ENCODE data around the gene GBA2.

Gene GBA2

GRCh38 chr9:35783418-35783817, 34.4 kb upstream of the GBA2 start:
- H3K27me3 ChIP-seq = no peaks in the 10 kb centered on the region
- H3K27ac ChIP-seq = no peak overlapping the region
- no peaks in the 10 kb centered on the region for H3K4me1 ChIP-seq (ENCODE audit: control insufficient read depth in 1 of 2, insufficient read depth in 1 of 2, low read depth in 1 of 2, low read length in 1 of 2)
- TF ChIP-seq, protein P1, sequence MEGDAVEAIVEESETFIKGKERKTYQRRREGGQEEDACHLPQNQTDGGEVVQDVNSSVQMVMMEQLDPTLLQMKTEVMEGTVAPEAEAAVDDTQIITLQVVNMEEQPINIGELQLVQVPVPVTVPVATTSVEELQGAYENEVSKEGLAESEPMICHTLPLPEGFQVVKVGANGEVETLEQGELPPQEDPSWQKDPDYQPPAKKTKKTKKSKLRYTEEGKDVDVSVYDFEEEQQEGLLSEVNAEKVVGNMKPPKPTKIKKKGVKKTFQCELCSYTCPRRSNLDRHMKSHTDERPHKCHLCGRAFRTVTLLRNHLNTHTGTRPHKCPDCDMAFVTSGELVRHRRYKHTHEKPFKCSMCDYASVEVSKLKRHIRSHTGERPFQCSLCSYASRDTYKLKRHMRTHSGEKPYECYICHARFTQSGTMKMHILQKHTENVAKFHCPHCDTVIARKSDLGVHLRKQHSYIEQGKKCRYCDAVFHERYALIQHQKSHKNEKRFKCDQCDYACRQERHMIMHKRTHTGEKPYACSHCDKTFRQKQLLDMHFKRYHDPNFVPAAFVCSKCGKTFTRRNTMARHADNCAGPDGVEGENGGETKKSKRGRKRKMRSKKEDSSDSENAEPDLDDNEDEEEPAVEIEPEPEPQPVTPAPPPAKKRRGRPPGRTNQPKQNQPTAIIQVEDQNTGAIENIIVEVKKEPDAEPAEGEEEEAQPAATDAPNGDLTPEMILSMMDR (IDR thresholded peaks at IDR 0.05) = no peak
- H3K36me3 ChIP-seq = no peaks in the 10 kb centered on the region
- no peaks in the 10 kb centered on the region for H3K9me3 ChIP-seq
- H3K4me3 ChIP-seq (ENCODE audit: low read depth in 1 of 2, low read length in 1 of 2) = no peak overlapping the region

GRCh38 chr9:35781066-35781465, 32.0 kb upstream of the GBA2 start:
- TF ChIP-seq, protein P1 (IDR thresholded peaks at IDR 0.05) = no peak

DNA sequence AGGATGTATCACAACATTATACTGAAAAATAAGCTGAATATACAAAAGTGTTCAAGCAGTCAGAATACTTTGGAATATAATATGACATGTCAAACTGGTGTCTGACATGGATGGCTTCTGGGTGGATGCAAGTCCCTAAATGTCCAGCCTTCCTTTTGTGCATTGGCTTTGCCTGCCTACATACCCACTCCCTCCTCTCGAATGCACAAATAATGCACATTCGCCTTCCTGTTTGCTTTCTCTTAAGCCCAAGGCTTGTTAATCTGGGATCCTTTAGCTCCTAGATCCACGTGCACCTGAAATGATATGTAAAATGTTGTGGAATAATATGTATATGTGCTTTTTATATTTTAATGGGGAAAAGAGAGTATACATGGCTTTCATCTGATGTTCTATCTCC, 29.5 kb upstream of the GBA2 start:
- Histone ChIP-seq H3K27ac (no peak overlapping the region), H3K27me3 (no peaks in the 10 kb centered on the region), H3K9me3 (no peaks in the 10 kb centered on the region), H3K4me3 (ENCODE audit: low read depth in 1 of 2, low read length in 1 of 2) (no peak overlapping the region), H3K36me3 (no peaks in the 10 kb centered on the region), H3K4me1 (ENCODE audit: control insufficient read depth in 1 of 2, insufficient read depth in 1 of 2, low read depth in 1 of 2, low read length in 1 of 2) (peaks cover 11 to 12% of the 10 kb centered on the region in 2 experiments)
- TF ChIP-seq, protein P1 (IDR thresholded peaks at IDR 0.05) = no peak

More at GRCh38 chr9:35781066-35781465, 32.0 kb upstream of the GBA2 start:
- H3K27ac ChIP-seq = no peak overlapping the region
- H3K9me3 ChIP-seq = no peaks in the 10 kb centered on the region
- no peaks in the 10 kb centered on the region for H3K36me3 ChIP-seq
- no peaks in the 10 kb centered on the region for H3K27me3 ChIP-seq
- no peak overlapping the region for H3K4me3 ChIP-seq (ENCODE audit: low read depth in 1 of 2, low read length in 1 of 2)
- peaks cover 0 to under 1% of the 10 kb centered on the region in 2 experiments for H3K4me1 ChIP-seq (ENCODE audit: control insufficient read depth in 1 of 2, insufficient read depth in 1 of 2, low read depth in 1 of 2, low read length in 1 of 2)

GRCh38 chr9:35776018-35776417, 27.0 kb upstream of the GBA2 start:
- Histone ChIP-seq H3K4me3 (ENCODE audit: low read depth in 1 of 2, low read length in 1 of 2) (no peak overlapping the region), H3K9me3 (no peaks in the 10 kb centered on the region), H3K27me3 (no peaks in the 10 kb centered on the region), H3K4me1 (ENCODE audit: control insufficient read depth in 1 of 2, insufficient read depth in 1 of 2, low read depth in 1 of 2, low read length in 1 of 2) (peaks cover 18 to 20% of the 10 kb centered on the region in 2 experiments), H3K27ac (no peak overlapping the region), H3K36me3 (no peaks in the 10 kb centered on the region)
- TF ChIP-seq, protein P1 (IDR thresholded peaks at IDR 0.05) = no peak

DNA sequence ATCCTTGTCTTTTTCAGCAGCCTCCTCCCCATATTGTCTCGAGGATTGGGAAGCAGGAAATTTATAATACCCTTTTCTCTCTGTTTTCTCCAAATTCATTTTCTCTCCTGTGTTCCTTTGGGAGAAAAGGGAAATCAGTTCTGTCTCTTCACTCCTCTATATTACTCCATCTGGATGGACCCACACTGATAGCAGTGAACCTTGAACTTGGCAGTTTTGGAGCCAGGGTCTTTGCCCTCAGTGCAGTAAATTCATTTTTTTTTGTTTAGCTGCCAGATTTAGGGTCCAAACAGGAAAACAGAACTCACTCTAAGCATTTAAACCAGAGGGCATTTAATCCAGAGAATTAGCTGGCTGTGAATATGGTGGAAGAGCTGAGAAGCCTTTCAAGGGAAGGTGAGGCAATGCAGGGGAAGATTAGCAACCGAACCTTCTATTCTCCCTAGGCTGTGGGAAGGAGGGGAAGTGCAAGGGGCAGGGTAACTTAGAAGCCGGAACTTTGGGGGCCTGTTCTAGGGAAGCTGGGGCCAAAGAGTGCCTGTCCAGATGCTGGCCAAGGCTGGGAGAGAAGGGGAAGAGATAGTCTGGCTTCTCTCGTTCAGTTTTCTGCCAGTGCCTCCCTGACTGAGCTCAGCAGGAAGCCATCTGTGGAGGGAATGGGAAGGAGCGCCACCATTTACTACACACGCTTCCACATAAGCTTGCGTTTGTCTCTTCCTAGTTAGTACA, 26.0 kb upstream of the GBA2 start:
- Histone ChIP-seq H3K27me3 (no peaks in the 10 kb centered on the region), H3K9me3 (no peaks in the 10 kb centered on the region), H3K36me3 (no peaks in the 10 kb centered on the region), H3K27ac (peak overlapping the region; percentile 35), H3K4me1 (ENCODE audit: control insufficient read depth in 1 of 2, insufficient read depth in 1 of 2, low read depth in 1 of 2, low read length in 1 of 2) (peaks cover 18 to 20% of the 10 kb centered on the region in 2 experiments), H3K4me3 (ENCODE audit: low read depth in 1 of 2, low read length in 1 of 2) (no peak overlapping the region)
- TF ChIP-seq, protein P1 (IDR thresholded peaks at IDR 0.05) = no peak
